Body of pancreas (tissue), 4 donors: ENCODE measurements around the gene LRRC56.

Source experiments
- POLR2A ChIP-seq, 3 donors: fragments of 450-650 bp; IDR thresholded peaks; one replicate each; pipeline ENCODE4 v1.6.1; 2016; ENCODE audit warnings: antibody characterized with exemption in 3 of 3, mild to moderate bottlenecking in 2 of 3
- TF ChIP-seq, protein P1 (sequence below), 7 experiments: fragments of 450-650 bp in 4 of 7; fragments of 200-600 bp in 3 of 7; sonication (generic) in 3 of 7; IDR thresholded peaks; one replicate each; pipeline ENCODE4 v1.5.1; 2016 to 2019; ENCODE audit warnings: antibody characterized with exemption in 7 of 7

DNA sequence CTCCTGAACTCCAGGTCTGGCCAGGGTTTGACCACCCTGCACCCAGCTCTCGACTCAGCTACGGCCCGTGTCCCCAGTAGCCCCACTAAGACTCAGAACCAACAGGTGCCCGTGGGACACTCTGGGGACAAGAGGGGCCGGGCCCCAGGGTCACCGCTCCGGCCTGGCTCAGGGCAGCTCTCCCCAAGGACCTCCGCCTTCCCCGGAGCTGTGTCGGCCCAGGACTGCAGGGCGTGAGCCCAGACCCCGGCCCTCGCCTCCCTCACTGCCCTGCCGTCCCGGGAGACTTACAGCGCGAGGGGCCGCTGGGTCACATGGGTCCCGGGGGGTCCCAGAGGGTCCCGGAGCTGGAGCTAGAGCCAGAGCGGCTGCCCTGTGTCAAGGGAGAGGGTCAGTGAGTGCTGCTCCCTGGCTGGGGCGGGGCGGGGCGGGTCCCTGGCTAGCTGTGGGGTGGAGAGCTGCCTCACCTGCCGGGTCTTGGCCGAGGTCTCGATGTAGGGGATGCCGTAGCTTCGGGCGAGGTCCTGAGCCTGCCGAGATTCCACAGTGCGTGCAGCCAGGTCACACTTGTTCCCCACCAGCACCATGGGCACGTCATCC, 4.2 kb upstream of the LRRC56 start:
- TF ChIP-seq, protein P1, sequence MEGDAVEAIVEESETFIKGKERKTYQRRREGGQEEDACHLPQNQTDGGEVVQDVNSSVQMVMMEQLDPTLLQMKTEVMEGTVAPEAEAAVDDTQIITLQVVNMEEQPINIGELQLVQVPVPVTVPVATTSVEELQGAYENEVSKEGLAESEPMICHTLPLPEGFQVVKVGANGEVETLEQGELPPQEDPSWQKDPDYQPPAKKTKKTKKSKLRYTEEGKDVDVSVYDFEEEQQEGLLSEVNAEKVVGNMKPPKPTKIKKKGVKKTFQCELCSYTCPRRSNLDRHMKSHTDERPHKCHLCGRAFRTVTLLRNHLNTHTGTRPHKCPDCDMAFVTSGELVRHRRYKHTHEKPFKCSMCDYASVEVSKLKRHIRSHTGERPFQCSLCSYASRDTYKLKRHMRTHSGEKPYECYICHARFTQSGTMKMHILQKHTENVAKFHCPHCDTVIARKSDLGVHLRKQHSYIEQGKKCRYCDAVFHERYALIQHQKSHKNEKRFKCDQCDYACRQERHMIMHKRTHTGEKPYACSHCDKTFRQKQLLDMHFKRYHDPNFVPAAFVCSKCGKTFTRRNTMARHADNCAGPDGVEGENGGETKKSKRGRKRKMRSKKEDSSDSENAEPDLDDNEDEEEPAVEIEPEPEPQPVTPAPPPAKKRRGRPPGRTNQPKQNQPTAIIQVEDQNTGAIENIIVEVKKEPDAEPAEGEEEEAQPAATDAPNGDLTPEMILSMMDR (IDR thresholded peaks at IDR 0.05) = no peak
- no peak for TF ChIP-seq POLR2A (IDR thresholded peaks at IDR 0.05)
